CD4-positive, alpha-beta T cell (primary cell): ENCODE measurements around the gene REV1. TPM values are rescaled to one million over a fixed set of nuclear protein-coding genes. Genes with fewer than 3 reads are reported as not detected.

Experiments used
- ATAC-seq: fragments of 200-7000 bp; cut with Tn5 transposase; one replicate; pipeline ENCODE4 v1.10.0; 2022; ENCODE audit warnings: mild to moderate bottlenecking; ENCODE audit not compliant: poor library complexity
- CTCF ChIA-PET: fragments of 350-600 bp; sonication (Branson Sonifier 250); formaldehyde crosslinking; loops from one replicate; lab custom pipeline; 2021; ENCODE audit warnings: antibody characterized with exemption, inconsistent platforms; lab: Charles Lee
- POLR2A ChIA-PET: fragments of 350-600 bp; sonication (Branson Sonifier 250); formaldehyde crosslinking; loops from one replicate; lab custom pipeline; 2021; ENCODE audit warnings: antibody characterized with exemption, inconsistent platforms; lab: Charles Lee
- DNase-seq, 14 experiments: peaks; one replicate each; pipeline ENCODE4 v3.0.0-alpha.2; 2013 to 2020; ENCODE audit warnings: mixed read lengths in 2 of 14
- H3K27ac ChIP-seq, 2 donors: one replicate each; pipeline versions ENCODE4 v1.5.1 to v1.7.0; 2013; ENCODE audit warnings: low read length in 2 of 2, low read depth in 1 of 2, mild to moderate bottlenecking in 1 of 2
- H3K27me3 ChIP-seq, 2 experiments: 1 replicate in 1 of 2; 2 replicates in 1 of 2; pipeline versions ENCODE4 v1.6.1 to v1.7.0; 2013; ENCODE audit warnings: low read length in 2 of 2, control low read depth in 1 of 2, mild to moderate bottlenecking in 1 of 2, moderate library complexity in 1 of 2; ENCODE audit not compliant: insufficient read depth in 2 of 2, control insufficient read depth in 1 of 2
- H3K36me3 ChIP-seq: one replicate; pipeline ENCODE4 v1.6.1; 2013; ENCODE audit warnings: low read length, control low read depth; ENCODE audit not compliant: insufficient read depth
- H3K4me1 ChIP-seq: one replicate; pipeline ENCODE4 v1.6.1; 2013; ENCODE audit warnings: low read length, control low read depth; ENCODE audit not compliant: insufficient read depth
- H3K4me3 ChIP-seq: one replicate; pipeline ENCODE4 v1.5.1; 2013; ENCODE audit warnings: mild to moderate bottlenecking, low read length, moderate library complexity
- H3K9me3 ChIP-seq, 2 experiments: 1 replicate in 1 of 2; 2 replicates in 1 of 2; pipeline versions ENCODE4 v1.6.1 to v1.7.0; 2013; ENCODE audit warnings: low read length in 2 of 2, mild to moderate bottlenecking in 2 of 2, control low read depth in 1 of 2, moderate library complexity in 1 of 2; ENCODE audit not compliant: control insufficient read depth in 1 of 2, insufficient read depth in 1 of 2
- H3K27ac Mint-ChIP-seq: one replicate; pipeline ENCODE4 v1.8.0; 2020; ENCODE audit warnings: mixed read lengths
- H3K27me3 Mint-ChIP-seq: one replicate; pipeline ENCODE4 v1.8.0; 2021; ENCODE audit warnings: mixed read lengths
- H3K36me3 Mint-ChIP-seq: one replicate; pipeline ENCODE4 v1.8.0; 2021; ENCODE audit warnings: low read depth, mixed read lengths
- H3K4me1 Mint-ChIP-seq: one replicate; pipeline ENCODE4 v1.8.0; 2021; ENCODE audit warnings: low read depth, mixed read lengths
- H3K4me3 Mint-ChIP-seq: one replicate; pipeline ENCODE4 v1.8.0; 2020; ENCODE audit warnings: mild to moderate bottlenecking, mixed read lengths
- H3K9me3 Mint-ChIP-seq: one replicate; pipeline ENCODE4 v1.8.0; 2020; ENCODE audit warnings: mixed read lengths
- CTCF ChIP-seq: fragments of 200-600 bp; IDR thresholded peaks from one replicate; pipeline ENCODE4 v1.8.0; 2022; ENCODE audit warnings: antibody characterized with exemption, mild to moderate bottlenecking
- intact Hi-C, 2 experiments: fragments of 100-400 bp; cut with DNase I in 1 of 2; cut with micrococcal nuclease in 1 of 2; formaldehyde crosslinking; loops; one replicate each; pipeline versions ENCODE4 v1.15.1 to v1.9.0; 2023 to 2025; cut with DNase I, micrococcal nuclease
- total RNA-seq, 174 experiments: library from RNA in 2 of 174; stranded (reverse) in 2 of 174; gene quantifications; one replicate each; pipeline ENCODE4 v1.2.3 and lab custom pipeline; 2021 to 2026

The REV1 gene
- total RNA-seq, 2 experiments from 2014 or later: 39.8 TPM

- CTCF ChIA-PET: interaction anchor here (1.0 to 2.8 kb wide), 2 partner anchors 17 to 39 kb away, joined by 3 to 8 read pairs; partner anchors contain the start of gene REV1
Measured at GRCh38 chr2:99451280-99451679, 38.5 kb downstream of the REV1 start.

GRCh38 chr2:99450199-99450598 is 39.6 kb downstream of the REV1 start:
- CTCF ChIA-PET: interaction anchor here (2.8 kb wide), 1 partner anchor 40 kb away, joined by 8 read pairs; the partner anchor contains the start of gene REV1

More at GRCh38 chr2:99451280-99451679, 38.5 kb downstream of the REV1 start:
- no peaks in the 10 kb centered on the region for H3K4me1 ChIP-seq
- Mint-ChIP-seq H3K9me3 (no peaks in the 10 kb centered on the region), H3K4me1 (peaks cover 22% of the 10 kb centered on the region), H3K27me3 (no peaks in the 10 kb centered on the region), H3K27ac (no peak overlapping the region), H3K36me3 (peaks cover 72% of the 10 kb centered on the region), H3K4me3 (no peak overlapping the region)
- no peak overlapping the region for H3K4me3 ChIP-seq
- no peaks in the 10 kb centered on the region for H3K9me3 ChIP-seq
- H3K27ac ChIP-seq: no peak overlapping the region
- H3K27me3 ChIP-seq: no peaks in the 10 kb centered on the region
- POLR2A ChIA-PET: interaction anchor here (1.5 kb wide), 1 partner anchor 36 kb away, joined by 5 read pairs; no protein-coding TSS in a partner anchor
- H3K36me3 ChIP-seq: peaks cover 51% of the 10 kb centered on the region
- intact Hi-C loops: no loop called here
- no peak for DNase-seq
- no peak for ATAC-seq
- TF ChIP-seq CTCF: no peak

GRCh38 chr2:99448556-99448955 is 41.3 kb downstream of the REV1 start:
- no peak overlapping the region for H3K4me3 ChIP-seq

More at GRCh38 chr2:99450199-99450598, 39.6 kb downstream of the REV1 start:
- Mint-ChIP-seq H3K9me3 (no peaks in the 10 kb centered on the region), H3K4me3 (no peak overlapping the region), H3K36me3 (peaks cover 68% of the 10 kb centered on the region), H3K27ac (no peak overlapping the region), H3K27me3 (no peaks in the 10 kb centered on the region), H3K4me1 (peaks cover 21% of the 10 kb centered on the region)
- TF ChIP-seq CTCF: no peak
- Histone ChIP-seq H3K36me3 (peaks cover 49% of the 10 kb centered on the region), H3K9me3 (no peaks in the 10 kb centered on the region), H3K27me3 (no peaks in the 10 kb centered on the region), H3K4me1 (no peaks in the 10 kb centered on the region), H3K4me3 (no peak overlapping the region), H3K27ac (no peak overlapping the region)
- DNase-seq (no peak), ATAC-seq (no peak)
- POLR2A ChIA-PET: no interaction called here
- intact Hi-C loops: no loop called here

More at GRCh38 chr2:99448556-99448955, 41.3 kb downstream of the REV1 start:
- Mint-ChIP-seq H3K4me1 (peaks cover 28% of the 10 kb centered on the region), H3K27ac (no peak overlapping the region), H3K9me3 (no peaks in the 10 kb centered on the region), H3K36me3 (peaks cover 67% of the 10 kb centered on the region), H3K27me3 (no peaks in the 10 kb centered on the region), H3K4me3 (no peak overlapping the region)
- Histone ChIP-seq H3K27ac (no peak overlapping the region), H3K27me3 (no peaks in the 10 kb centered on the region), H3K36me3 (peaks cover 52% of the 10 kb centered on the region), H3K9me3 (no peaks in the 10 kb centered on the region), H3K4me1 (no peaks in the 10 kb centered on the region)
- CTCF ChIA-PET: interaction anchor here (0.6 kb wide), 1 partner anchor 63 kb away, joined by 3 read pairs; no protein-coding TSS in a partner anchor
- ATAC-seq: no peak
- DNase-seq: no peak
- POLR2A ChIA-PET: no interaction called here
- no peak for TF ChIP-seq CTCF
- intact Hi-C loops: no loop called here
